Right lobe of liver (tissue), 6 donors: ENCODE measurements around the gene LIMK1. TPM values are rescaled to one million over a fixed set of nuclear protein-coding genes. Genes with fewer than 3 reads are reported as not detected.

Experiments used
- ATAC-seq, 4 donors: fragments of 200-7000 bp; cut with Tn5 transposase; one replicate each; pipeline ENCODE4 v1.9.1; 2020; ENCODE audit warnings: mild to moderate bottlenecking in 4 of 4, moderate library complexity in 4 of 4
- DNase-seq, 3 donors: peaks; one replicate each; pipeline ENCODE4 v3.0.0-alpha.2; 2020
- H3K27ac ChIP-seq, 3 donors: fragments of 200-600 bp; one replicate each; pipeline ENCODE4 v1.8.0; 2022
- H3K27me3 ChIP-seq, 2 donors: fragments of 200-600 bp; one replicate each; pipeline ENCODE4 v1.8.0; 2022
- H3K36me3 ChIP-seq, 4 donors: fragments of 200-600 bp; sonication (generic) in 1 of 4; one replicate each; pipeline versions ENCODE4 v1.5.1 to v1.8.0; 2017 to 2022; ENCODE audit warnings: control low read depth in 1 of 4
- H3K4me1 ChIP-seq, 4 donors: fragments of 200-600 bp; sonication (generic) in 1 of 4; one replicate each; pipeline versions ENCODE4 v1.5.1 to v1.8.0; 2017 to 2022; ENCODE audit warnings: control low read depth in 1 of 4
- H3K4me3 ChIP-seq, 3 donors: fragments of 200-600 bp; one replicate each; pipeline ENCODE4 v1.8.0; 2022
- H3K9me3 ChIP-seq, 4 donors: fragments of 200-600 bp; sonication (generic) in 1 of 4; one replicate each; pipeline versions ENCODE4 v1.5.1 to v1.8.0; 2017 to 2022; ENCODE audit warnings: control low read depth in 1 of 4
- CTCF ChIP-seq, 4 donors: fragments of 200-600 bp in 3 of 4; fragments of 450-650 bp in 1 of 4; IDR thresholded peaks; one replicate each; pipeline versions ENCODE4 v1.5.1 to v1.8.0; 2016 to 2022; ENCODE audit warnings: antibody characterized with exemption in 4 of 4, mild to moderate bottlenecking in 2 of 4
- POLR2A ChIP-seq: fragments of 450-650 bp; IDR thresholded peaks from one replicate; pipeline ENCODE4 v1.6.1; 2017; ENCODE audit warnings: antibody characterized with exemption, mild to moderate bottlenecking
- WGBS: methylation state at CpG from one replicate; pipeline ENCODE4 v1.1.6; 2018; ENCODE audit warnings: low coverage, low lambda C conversion rate; ENCODE audit not compliant: insufficient coverage; ENCODE audit errors: missing lambda C conversion rate; 5-methylcytosine and 5-hydroxymethylcytosine counted together
- intact Hi-C, 2 donors: fragments of 100-400 bp; cut with DNase I; formaldehyde crosslinking; loops; one replicate each; pipeline versions ENCODE4 v1.11.2 to v1.14.1; 2022
- total RNA-seq, 6 experiments: library from RNA; depleted of rRNA in 2 of 6; stranded (reverse); fragments of >200 nt in 2 of 6; fragmentation: NEBNext Ultra II Directional in 3 of 6; extraction: Animal tissue kit (Norgen Biotek cat#: 25700) in 3 of 6; gene quantifications; one replicate each; pipeline versions ENCODE4 v1.1.0 to v1.2.4, GENCODE V29; 2016 to 2023
- donor health status: DM: no; HTN: yes; CAD: no.
- donor health status: DM: no; HTN: no; CAD: no.
- donor health status: DM: no; HTN: no; CAD: no.
- donor health status: DM: no; HTN: yes; CAD: no.
- donor health status: DM: no; HTN: yes; CAD: no.

Gene LIMK1
- total RNA-seq, 6 experiments from 2014 or later: 3.1 to 9.9 (median 5.8) TPM

GRCh38 chr7:74097937-74098614, 14.5 kb downstream of the LIMK1 start:
- TF ChIP-seq POLR2A: no peak
- TF ChIP-seq CTCF (IDR thresholded peaks at IDR 0.05): no peak
- Histone ChIP-seq H3K27me3 (no peaks in the 10 kb centered on the region), H3K4me1 (no peaks in the 10 kb centered on the region), H3K27ac (no peak overlapping the region), H3K36me3 (no peaks in the 10 kb centered on the region), H3K4me3 (no peak overlapping the region), H3K9me3 (no peaks in the 10 kb centered on the region)
- DNase-seq: no peak
- ATAC-seq: no peak
- WGBS: 91% methylated on average over 5 of the region's 11 CpGs
- intact Hi-C loops: no loop called here

- DNase-seq: no peak
- Histone ChIP-seq H3K4me1 (no peaks in the 10 kb centered on the region), H3K36me3 (no peaks in the 10 kb centered on the region), H3K27ac (no peak overlapping the region), H3K27me3 (no peaks in the 10 kb centered on the region), H3K9me3 (no peaks in the 10 kb centered on the region), H3K4me3 (no peak overlapping the region)
- TF ChIP-seq CTCF (IDR thresholded peaks at IDR 0.05) (no peak), POLR2A (no peak)
- intact Hi-C loops: no loop called here
- 96% methylated on average over 10 of the region's 17 CpGs for WGBS
- no peak for ATAC-seq
These were observed 15.4 kb downstream of the LIMK1 start for GRCh38 chr7:74099031-74099430.

- Histone ChIP-seq H3K36me3 (no peaks in the 10 kb centered on the region), H3K4me3 (no peak overlapping the region), H3K4me1 (no peaks in the 10 kb centered on the region), H3K27me3 (no peaks in the 10 kb centered on the region), H3K9me3 (no peaks in the 10 kb centered on the region), H3K27ac (no peak overlapping the region)
- DNase-seq (no peak), ATAC-seq (no peak)
- TF ChIP-seq POLR2A (no peak), CTCF (IDR thresholded peaks at IDR 0.05) (no peak)
- 60% methylated on average over 1 of the region's 8 CpGs for WGBS
- intact Hi-C loops: no loop called here
These were observed 17.6 kb downstream of the LIMK1 start for GRCh38 chr7:74101061-74101681.

DNA sequence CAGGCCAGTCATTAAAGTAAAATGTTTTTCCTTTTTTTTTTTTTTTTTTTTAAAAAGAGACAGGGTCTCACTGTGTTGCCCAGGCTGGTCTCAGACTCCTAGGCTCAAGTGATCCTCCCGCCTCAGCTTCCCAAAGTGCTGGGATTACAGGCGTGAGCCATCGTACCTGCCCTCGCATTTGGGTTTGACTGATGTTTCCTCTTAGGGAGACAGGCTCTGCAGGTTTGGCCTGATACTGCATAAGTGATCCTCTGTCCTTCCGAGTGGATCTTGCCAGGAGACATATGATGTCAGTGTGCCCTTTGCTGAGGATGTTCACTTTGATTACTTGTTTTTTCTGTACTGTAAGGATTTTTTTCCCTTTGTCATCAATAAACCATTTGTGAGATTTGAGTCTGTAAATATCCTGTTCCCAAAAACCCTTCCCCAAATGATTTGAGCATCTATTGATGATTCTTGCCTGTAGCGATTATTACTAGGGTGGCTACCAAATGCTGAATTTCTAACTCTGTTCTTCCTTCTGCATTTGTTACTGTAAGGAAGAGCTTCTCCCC, 19.7 kb downstream of the LIMK1 start:
- Histone ChIP-seq H3K27ac (no peak overlapping the region), H3K27me3 (no peaks in the 10 kb centered on the region), H3K4me1 (no peaks in the 10 kb centered on the region), H3K36me3 (no peaks in the 10 kb centered on the region), H3K9me3 (no peaks in the 10 kb centered on the region), H3K4me3 (no peak overlapping the region)
- WGBS: 95% methylated on average over 5 of the region's 6 CpGs
- DNase-seq (no peak), ATAC-seq (no peak)
- TF ChIP-seq CTCF (IDR thresholded peaks at IDR 0.05) (no peak), POLR2A (no peak)
- intact Hi-C loops: no loop called here
